ENCODE data around the gene P2RY6.

P2RY6 gene

DNA sequence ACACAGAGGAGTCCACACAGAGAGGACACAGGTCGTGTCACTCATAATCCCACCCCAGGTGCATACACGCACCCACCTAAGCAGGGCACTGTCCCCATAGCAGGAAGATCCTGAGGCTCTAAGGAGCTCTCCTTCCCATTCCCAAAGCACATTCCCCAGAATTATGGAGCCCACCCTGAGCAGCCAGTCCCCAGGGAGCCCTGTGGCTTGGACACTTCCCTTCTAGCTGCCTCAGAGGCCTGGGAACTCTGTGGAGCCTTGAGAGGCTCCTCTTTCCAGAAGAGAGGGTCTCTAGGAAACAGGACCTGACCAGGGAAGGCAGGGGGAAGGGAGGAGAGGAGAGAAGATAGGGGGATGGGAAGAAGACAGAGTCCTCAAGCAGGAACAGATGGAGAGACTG, 65.7 kb downstream of the P2RY6 start:
- DNase-seq (ENCODE audit: low read depth) = no peak

DNA sequence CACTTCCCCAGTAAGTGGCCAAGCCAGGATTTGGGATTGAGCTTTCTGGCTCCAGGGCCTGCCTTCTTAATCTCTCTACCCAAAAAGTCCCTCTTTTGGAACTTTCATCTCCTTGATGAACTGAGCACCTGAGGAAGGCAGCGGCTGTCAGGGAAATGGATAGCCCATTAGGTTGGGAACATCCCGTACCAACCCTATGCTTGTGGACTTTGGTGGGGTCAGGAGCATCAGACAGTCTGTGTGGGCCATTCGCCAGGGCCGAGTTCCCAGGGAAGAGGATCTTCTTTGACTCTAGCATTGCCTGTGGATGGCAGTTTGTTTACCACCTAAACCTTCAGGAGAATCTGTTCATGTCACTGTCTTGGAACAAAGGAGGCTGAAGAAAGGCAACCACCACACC, 66.1 kb downstream of the P2RY6 start:
- no peak for DNase-seq (ENCODE audit: low read depth)

DNA sequence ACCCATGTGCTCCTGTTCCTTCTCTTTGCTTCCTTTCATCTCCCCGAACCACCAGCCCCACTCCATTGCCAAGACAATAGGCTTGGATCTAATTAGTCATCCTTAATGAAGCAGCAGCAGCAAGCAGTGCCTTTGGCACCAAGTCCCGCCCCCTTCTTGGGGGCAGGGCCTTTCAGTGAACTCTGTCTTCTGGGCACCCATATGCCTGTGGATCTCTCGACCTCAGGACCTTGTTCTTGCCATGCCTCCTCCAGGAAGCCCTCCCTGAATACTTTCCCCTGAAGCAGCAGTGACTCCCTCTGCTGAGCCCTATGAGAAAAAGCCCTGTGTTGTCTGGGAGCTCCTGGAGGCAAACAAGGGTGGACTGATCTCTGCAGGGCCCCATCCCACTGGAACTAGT, 68.0 kb downstream of the P2RY6 start:
- DNase-seq (ENCODE audit: low read depth) = no peak

DNA sequence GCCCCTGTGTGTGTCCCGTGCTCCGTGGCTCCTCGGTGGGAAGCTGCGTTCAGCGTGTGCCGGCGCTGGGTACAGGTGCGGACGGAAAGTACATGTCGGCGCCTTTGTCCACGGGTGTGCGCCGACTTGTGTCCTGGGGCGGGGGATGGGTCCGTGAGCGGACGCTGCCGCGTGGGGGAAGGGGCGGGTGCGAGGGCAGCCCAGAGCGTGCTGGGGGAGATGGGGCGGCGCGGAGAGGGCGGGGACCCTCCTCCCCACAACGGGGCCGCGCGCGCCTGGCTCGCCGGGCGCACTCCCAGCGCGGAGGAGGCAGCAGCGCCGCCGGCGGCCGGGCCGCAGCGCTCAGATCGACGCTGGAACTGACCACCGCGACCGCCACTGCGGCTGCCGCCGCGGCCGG, 70.5 kb downstream of the P2RY6 start:
- DNase-seq (ENCODE audit: low read depth) = no peak

DNA sequence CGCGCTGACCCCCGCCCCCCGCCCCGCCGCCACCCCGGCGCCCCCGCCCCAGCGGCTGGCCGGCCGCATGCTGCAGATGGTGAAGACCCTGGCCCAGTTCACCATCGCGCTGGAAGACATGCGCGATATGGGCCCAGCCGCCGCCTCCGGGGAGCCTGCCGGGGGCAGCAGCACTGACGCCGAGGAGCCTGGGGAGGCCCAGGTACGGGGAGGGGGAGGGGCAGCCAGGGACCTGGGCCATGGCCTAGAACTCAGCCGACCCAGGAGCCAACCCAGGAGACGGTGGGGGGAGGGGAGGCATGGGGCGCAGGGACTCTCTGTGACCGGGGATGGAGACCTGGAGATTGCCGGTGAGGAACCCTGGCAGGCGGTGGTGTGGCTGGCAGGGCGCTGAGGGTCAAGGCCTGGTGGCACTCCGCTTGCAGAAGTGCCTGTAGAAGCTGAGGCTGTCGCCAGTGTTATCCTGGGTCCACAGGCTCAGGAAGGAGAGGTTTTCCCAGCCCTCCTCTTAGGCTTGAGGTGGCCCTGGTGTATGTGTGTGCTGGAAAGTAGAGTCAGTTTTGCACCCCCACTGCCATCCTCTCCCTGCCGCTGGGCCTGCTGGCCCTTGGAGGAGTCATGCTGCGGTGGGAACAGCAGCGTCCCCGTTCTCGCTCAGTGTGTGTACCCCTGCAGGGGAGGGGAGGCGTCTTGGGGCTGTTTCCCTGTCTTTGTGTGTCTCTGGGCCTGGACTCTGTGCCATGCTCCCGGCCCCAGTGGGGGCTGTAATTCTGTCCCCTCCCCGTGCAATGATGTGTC, 71.1 kb downstream of the P2RY6 start:
- no peak for DNase-seq (ENCODE audit: low read depth)

DNA sequence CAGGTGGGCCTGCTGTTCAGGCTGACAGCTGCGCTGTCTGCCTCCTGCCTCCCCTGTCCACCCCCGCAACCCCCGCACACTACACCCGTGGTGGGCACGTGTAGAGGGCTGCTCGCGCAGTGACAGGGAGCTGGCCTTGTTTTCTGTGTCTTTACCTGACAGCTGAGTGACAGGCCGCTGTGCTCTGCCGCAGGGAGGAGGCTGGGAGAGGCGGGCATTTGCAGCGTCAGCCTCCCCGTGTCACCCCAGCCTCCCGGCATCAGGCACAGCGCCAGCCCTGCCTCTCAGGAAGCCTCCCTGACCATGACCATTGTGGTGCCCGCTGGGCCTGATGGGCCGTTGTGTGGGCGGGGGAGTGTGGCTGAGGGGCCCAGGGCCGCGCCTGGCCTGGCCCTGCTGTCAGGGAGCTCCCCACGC, 72.1 kb downstream of the P2RY6 start:
- DNase-seq (ENCODE audit: low read depth) = no peak

DNA sequence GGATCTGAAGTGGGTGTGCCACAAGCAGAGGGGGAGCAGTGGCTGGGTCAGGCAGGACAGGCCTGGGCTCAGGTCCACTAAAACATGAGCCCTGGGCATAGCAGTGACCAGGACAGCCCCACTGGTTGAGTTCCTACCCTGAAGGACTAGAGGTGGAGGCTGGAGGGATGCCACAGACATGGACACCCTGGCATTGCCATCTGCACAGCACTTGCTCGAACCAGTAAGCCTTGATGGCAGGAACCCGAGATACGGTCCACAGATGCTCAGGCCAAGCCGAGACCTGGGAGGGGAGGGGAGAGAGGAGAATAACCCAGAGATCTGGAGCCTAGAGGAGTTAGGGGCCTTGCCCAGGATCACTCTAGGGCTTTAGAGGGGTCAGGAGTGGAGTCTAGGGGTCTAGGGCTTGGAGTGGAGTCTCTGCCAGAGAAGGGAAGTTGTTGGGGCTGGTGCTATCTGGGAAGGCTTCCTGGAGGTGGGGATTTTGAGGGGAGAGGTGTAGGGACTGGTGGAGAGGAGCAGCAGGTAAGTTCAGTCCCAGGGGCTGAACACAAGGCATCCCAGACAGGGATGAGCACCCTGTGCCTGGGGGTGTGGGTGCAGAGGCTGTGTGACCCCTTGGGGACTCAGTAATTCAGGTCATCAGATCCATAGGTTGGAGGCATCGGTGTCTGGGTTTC, 73.5 kb downstream of the P2RY6 start:
- DNase-seq (ENCODE audit: low read depth) = no peak

DNA sequence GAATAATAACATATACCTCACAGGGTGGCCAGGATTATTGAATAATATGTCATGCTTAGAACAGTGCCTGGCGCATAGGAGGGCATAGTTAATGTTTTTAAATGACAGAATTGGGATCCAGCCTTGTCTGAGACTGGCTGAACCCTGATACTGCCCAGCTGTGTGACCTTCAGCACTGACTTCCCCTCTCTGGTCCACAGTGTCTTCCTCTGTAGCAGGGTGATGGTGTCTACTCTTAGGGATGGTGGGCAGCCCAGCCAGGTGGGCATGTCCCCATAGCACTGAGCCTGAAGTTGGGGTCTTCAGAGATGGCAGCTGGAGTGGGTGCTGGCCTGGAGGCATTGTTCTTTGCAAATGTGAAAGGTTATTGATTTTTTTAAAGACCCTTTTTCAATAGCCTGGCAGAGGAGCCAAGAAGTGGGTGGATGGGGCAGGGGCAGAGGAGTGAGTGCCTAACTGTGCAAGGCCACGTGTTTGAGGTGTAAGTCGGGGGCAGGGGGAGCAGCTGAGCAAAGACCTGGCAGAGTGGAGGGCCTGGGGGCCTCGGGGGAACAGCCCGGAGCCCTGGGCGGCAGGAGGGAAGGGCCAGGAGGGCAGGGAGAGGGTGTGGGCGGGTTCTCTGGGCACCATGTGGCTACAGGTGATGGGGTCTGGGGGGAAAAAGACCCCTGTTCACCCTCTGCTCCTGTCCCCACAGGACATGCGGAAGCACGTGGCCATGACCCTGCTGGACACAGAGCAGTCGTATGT, 74.2 kb downstream of the P2RY6 start:
- no peak for DNase-seq (ENCODE audit: low read depth)

DNA sequence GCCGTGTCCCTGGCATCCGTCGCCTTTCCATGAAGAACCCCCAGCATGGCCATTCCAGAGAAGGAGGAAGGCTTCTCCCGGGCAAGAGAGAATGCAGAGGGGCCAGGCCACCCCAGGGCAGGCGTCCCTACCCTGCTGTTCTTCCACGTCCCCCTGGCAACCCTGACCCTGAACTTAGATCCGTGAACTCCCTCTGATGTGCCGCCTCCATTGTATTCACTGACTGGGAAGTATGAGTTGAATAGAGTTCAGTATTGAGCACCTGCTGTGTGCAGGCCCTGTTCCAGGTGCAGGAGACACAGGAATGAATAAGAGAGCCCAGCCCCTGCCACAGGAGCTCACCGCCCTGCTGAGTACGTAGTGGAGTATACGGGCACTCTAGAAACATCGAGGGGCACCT, 74.9 kb downstream of the P2RY6 start:
- DNase-seq (ENCODE audit: low read depth) = no peak
